A673 (cell line): ENCODE data around the gene LRRC25.

Experiments
- EZH2 ChIP-seq: fragments of 200-600 bp; sonication (generic); IDR thresholded peaks from 2 replicates; pipeline ENCODE4 v1.6.1; 2017; ENCODE audit warnings: borderline replicate concordance, low read depth, mild to moderate bottlenecking, mixed read lengths, antibody characterized with exemption, low read length; ENCODE audit not compliant: poor library complexity, severe bottlenecking
- TF ChIP-seq, protein P1 (sequence below): fragments of 300-800, 200-600 bp; sonication (generic); conservative IDR thresholded peaks from 2 replicates; pipeline ENCODE4 v1.5.1; 2017; ENCODE audit warnings: low read depth, mild to moderate bottlenecking, antibody characterized with exemption, low read length, moderate library complexity, mixed read lengths

DNA sequence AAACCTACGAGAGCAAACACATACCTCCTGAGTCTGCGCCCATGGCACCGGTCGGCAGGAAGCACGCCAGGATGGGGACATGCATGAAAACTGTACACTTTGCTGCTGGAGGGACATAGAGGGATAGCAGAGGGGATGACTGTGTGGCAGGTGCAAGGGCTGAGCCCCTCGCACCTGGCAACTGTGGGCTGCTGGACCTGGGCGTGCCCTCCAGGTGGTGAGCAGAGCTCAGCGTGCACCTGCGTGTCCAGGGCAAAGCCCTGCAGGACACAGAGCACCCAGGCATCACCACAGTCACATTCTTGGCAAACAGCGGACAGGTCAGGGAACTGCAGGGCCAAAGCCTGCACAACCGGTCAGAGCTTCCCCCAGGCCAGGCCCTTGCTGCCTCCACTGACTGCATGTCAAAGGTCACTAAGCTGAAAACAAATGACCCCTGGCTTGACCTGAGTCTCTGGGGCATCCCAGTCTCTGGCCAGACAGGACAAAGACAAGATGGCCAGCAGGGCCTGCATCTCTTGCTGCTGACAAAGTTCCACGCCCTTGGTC, 49.5 kb upstream of the LRRC25 start:
- TF ChIP-seq, protein P1, sequence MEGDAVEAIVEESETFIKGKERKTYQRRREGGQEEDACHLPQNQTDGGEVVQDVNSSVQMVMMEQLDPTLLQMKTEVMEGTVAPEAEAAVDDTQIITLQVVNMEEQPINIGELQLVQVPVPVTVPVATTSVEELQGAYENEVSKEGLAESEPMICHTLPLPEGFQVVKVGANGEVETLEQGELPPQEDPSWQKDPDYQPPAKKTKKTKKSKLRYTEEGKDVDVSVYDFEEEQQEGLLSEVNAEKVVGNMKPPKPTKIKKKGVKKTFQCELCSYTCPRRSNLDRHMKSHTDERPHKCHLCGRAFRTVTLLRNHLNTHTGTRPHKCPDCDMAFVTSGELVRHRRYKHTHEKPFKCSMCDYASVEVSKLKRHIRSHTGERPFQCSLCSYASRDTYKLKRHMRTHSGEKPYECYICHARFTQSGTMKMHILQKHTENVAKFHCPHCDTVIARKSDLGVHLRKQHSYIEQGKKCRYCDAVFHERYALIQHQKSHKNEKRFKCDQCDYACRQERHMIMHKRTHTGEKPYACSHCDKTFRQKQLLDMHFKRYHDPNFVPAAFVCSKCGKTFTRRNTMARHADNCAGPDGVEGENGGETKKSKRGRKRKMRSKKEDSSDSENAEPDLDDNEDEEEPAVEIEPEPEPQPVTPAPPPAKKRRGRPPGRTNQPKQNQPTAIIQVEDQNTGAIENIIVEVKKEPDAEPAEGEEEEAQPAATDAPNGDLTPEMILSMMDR = no peak
- TF ChIP-seq EZH2 = no peak
